Posterior vena cava (tissue), 2 donors: ENCODE measurements around the gene LGALS4. TPM values are rescaled to one million over a fixed set of nuclear protein-coding genes. Genes with fewer than 3 reads are reported as not detected.
A peak's percentile ranks its signal among the peaks of the same experiment; 100 is the strongest.
"Not testable (repeated sequence)": the region's sequence is repeated elsewhere in the genome, so short reads cannot be mapped to it uniquely, and the experiment has no call there.

Experiments used
- DNase-seq: peaks from one replicate; pipeline ENCODE4 v3.0.0-alpha.2; 2020; ENCODE audit warnings: low spot score
- intact Hi-C, 2 donors: fragments of 100-400 bp; cut with DNase I; formaldehyde crosslinking; loops; one replicate each; pipeline versions ENCODE4 v1.14.1 to v1.14.2; 2022 to 2023
- total RNA-seq, 2 donors: library from RNA; stranded (reverse); fragmentation: NEBNext Ultra II Directional; extraction: Animal tissue kit (Norgen Biotek cat#: 25700); gene quantifications; one replicate each; pipeline ENCODE4 v1.2.1, GENCODE V29; 2021
- donor health status: DM: yes; HTN: yes; CAD: no.
- donor health status: DM: yes; HTN: yes; CAD: no.

Gene LGALS4
- total RNA-seq, 2 donors from 2014 or later: 0.86 TPM; not detected in 1

DNA sequence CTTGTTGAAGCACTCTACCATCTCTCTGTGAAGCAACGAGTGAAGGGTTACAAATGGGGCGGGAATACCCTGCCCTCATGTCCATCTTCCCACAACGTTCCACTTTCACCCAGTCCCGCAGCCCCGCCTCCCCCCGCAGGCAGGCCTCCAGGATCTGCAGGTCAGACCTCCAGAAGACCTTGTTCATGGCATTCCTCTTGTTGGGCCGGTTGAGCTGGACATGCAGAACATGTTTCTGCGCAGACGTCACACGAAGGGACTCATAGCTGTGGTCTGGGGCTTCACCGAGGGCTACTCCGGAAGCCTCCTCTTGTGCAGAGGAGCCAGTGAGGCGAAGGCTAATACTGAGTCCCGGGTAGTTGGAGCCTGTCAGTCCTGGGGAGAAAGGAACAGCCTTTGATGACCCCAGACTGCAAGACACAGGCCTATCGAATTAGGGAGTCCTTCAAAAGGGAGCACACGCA lies 18.4 kb upstream of the LGALS4 start:
- intact Hi-C loops: loop anchor here (5.0 to 10.0 kb wide), 3 partner anchors 96 to 1971 kb away; partner anchors contain the start of gene ACTN4 (in 1 of the 2)
- DNase-seq: peak; percentile 87

DNA sequence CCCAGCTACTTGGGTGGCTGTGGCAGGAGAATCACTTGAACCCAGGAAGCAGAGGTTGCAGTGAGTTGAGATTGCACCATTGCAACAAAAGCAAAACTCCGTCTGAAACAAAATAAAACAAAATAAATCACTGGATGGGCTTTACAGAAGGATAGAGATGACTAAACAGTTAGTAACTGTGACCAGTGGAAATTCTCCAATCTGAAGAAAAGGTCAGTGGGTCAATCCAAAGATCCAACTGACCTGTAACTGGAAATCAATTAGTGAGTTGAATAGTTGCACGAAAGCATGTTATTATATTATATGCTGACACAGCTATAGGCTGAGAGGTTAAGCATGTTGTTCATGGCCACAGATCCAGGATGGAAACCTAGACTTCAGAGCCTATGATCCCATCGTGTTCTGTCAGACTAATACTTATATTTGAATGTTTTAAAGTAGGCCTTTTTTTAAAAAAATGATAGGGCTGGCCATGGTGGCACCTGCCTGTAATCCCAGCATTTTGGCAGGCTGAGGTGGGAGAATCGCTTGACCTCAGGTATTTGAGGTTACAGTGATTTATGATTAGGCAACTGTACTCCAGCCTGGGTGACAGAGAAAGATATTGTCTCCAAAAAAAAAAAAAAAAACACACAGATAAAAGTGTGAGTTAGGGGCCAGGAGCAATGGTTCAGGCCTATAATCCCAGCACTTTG lies 17.4 kb upstream of the LGALS4 start:
- no peak for DNase-seq
- intact Hi-C loops: loop anchor here (5.0 to 10.0 kb wide), 3 partner anchors 95 to 1972 kb away; partner anchors contain the start of gene ACTN4 (in 1 of the 2)

DNA sequence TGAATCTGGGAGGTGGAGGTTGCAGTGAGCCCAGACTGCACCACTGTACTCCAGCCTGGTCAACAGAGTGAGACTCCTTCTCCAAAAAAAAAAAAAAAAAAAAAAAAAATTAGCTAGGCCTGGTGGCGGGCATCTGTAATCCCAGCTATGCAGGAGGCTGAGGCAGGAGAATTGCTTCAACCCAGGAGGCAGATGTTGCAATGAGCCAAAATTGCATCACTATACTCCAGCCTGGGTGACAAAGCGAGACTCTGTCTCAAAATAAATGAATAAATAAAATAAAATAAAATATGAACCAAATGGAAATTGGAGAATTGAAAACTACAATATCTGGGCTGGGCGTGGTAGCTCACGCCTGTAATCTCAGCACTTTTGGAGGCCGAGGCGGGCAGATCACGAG lies 16.5 kb upstream of the LGALS4 start:
- not testable (repeated sequence) for DNase-seq
- intact Hi-C loops: loop anchor here in 1 of 2 donors (10.0 kb wide), 1 partner anchor 506 kb away; the partner anchor contains the start of gene GMFG

DNA sequence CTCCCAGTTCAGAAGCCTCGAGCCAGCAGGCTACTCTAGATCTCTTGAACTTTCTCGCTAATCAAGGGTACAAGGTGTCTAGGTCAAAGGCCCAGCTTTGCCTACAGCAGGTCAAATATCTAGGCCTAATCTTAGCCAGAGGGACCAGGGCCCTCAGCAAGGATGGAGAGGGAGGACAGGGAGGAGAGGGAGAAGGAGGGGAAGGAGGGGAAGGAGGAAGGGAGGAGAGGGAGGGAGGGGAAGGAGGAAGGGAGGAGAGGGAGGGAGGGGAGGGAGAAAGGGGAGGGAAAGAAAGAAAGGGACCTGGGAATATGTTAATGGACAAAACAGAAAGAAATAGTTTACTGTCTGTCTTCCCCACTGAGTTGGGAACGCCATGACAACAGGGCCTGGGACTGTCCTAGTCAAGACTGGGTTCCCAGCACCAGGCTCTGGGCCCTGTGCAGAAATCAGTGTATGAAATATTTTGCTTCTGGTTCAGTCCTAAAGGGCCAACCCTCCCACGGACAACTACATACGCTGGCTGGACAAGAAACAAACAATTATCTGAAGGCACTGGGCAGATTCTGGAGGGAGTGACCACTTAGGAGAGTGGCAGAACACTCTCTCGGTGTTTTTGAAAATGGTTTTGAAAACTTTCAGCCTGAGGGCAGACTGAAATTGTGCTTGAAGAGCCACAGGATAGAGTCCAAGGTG lies 14.3 kb upstream of the LGALS4 start:
- intact Hi-C loops: loop anchor here in 1 of 2 donors (10.0 kb wide), 1 partner anchor 508 kb away; the partner anchor contains the start of gene GMFG

DNA sequence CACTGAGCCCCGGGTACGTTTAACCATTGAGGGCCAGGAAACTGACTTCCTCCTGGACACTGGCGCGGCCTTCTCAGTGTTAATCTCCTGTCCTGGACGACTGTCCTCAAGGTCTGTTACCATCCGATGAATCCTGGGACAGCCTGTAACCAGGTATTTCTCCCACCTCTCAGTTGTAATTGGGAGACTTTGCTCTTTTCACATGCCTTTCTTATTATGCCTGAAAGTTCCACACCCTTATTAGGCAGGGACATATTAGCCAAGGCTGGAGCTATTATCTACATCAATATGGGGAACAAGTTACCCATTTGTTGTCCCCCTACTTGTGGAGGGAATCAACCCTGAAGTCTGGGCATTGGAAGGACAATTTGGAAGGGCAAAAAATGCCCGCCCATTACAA lies 13.2 kb upstream of the LGALS4 start:
- intact Hi-C loops: loop anchor here in 1 of 2 donors (10.0 kb wide), 1 partner anchor 509 kb away; the partner anchor contains the start of gene GMFG
- DNase-seq: not testable (repeated sequence)

More for the DNA sequence above, 14.3 kb upstream of the LGALS4 start:
- no peak for DNase-seq

- DNase-seq: not testable (repeated sequence)
- intact Hi-C loops: loop anchor here in 1 of 2 donors (10.0 kb wide), 1 partner anchor 513 kb away; the partner anchor contains the start of gene GMFG
These were observed 8.6 kb upstream of the LGALS4 start for GRCh38 chr19:38821230-38821825.

GRCh38 chr19:38819231-38819920 lies 6.6 kb upstream of the LGALS4 start:
- DNase-seq: no peak
- intact Hi-C loops: no loop called here

GRCh38 chr19:38817081-38817480 lies 4.3 kb upstream of the LGALS4 start:
- intact Hi-C loops: no loop called here
- DNase-seq: no peak

- DNase-seq: no peak
- intact Hi-C loops: no loop called here
These were observed 3.5 kb upstream of the LGALS4 start for GRCh38 chr19:38816131-38816750.

DNA sequence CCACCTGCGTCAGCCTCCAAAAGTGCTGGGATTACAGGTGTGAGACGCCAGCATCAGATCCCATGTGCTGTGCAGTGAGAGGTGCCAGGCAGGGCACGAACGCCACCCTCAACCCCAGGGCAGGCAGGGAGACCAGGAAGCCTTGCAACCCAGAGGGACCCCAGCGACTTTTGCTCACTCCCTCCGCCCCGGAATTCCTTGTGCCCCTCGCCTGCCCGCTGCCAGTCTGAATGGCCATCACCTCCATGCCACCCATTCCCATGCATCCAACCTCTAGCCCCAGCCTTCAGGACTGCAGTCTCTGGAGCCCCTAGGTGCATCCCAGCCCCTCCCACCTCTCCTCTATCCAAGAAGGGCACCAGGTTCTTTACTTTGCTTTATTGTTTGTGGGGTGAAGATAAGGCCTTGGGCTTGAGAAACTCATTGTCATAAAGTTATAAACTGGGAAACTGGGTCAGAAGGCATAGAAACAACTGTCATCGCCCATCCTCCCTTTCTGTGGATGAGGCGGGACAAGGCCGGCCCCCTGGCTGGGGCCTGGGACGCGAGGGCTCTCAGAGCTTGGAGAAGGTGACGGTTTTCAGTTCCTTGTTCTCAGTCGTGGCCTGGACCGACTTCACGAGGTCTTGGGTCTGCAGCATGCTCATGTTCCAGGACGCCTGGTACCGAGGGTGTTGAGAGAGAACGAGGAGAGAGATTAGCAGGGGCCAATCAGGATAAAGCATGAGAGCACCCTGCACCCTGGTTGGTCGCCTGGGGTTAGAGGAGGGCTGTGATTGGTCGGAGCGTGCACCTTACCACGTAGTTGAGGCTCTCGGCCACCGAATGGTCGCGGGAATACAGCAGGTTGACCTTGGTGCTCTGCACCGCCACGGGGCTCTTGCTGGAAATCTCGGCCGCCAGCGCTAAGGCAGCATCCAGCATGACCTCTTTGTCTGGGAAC lies 2.6 kb upstream of the LGALS4 start:
- intact Hi-C loops: no loop called here
- DNase-seq: no peak

GRCh38 chr19:38813932-38814331 lies 1.2 kb upstream of the LGALS4 start:
- DNase-seq, intact Hi-C loops: not testable (repeated sequence)

DNA sequence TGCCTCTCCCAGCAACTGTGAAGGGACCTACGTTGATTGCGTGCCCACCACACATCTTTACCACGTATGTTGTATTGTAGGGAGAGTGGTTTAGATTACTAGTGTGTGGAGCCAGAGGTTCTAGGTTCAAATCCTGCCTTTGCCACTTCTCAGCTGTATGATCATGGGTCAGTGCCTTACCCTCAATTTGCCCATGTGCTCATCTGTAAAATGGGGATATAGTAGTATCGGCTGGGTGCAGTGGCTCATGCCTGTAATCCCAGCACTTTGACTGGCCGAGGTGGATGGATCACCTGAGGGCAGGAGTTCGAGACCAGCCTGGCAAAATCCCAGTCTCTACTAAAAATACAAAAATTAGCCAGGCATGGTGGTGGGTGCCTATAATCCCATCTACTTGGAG lies 578 bp upstream of the LGALS4 start:
- DNase-seq: no peak

GRCh38 chr19:38812009-38812840 lies 520 bp downstream of the LGALS4 start:
- no peak for DNase-seq

More for the DNA sequence above, 578 bp upstream of the LGALS4 start:
- intact Hi-C loops: no loop called here

GRCh38 chr19:38809592-38810252 lies 3.0 kb downstream of the LGALS4 start:
- intact Hi-C loops: no loop called here

More at GRCh38 chr19:38812009-38812840, 520 bp downstream of the LGALS4 start:
- intact Hi-C loops: no loop called here

DNA sequence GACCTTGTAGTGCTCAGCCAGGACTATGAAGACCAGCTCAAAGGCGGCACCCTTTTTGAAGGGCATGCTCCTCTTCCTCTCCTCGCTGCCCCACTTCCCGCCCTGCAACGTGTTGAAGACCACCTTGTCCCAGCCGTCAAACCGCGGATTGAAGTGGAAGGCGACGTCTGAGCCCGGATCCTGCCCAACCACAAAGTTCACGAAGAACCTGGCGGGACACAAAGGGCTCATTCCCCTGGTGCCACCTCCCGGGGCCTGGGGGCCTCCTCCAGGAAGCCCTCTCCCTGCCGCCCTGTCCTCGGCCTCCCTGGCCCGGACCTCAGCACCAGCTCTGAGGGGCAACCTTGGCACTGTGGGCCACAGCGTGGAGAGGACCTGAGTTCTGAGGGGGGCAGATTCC lies 4.0 kb downstream of the LGALS4 start:
- intact Hi-C loops: no loop called here
- DNase-seq: no peak

More at GRCh38 chr19:38809592-38810252, 3.0 kb downstream of the LGALS4 start:
- DNase-seq: no peak
